WTC11 (cell line): ENCODE measurements around the gene IQCK. TPM values are rescaled to one million over a fixed set of nuclear protein-coding genes. Genes with fewer than 3 reads are reported as not detected.

Experiments
- ATAC-seq: fragments of 200-7000 bp; cut with Tn5 transposase; 2 replicates; pipeline ENCODE4 v1.10.0; 2021; ENCODE audit warnings: mild to moderate bottlenecking, moderate library complexity
- CTCF ChIA-PET: fragments of 300-600 bp; sonication (Branson Sonifier 250); formaldehyde crosslinking; loops from one replicate; lab custom pipeline; 2021; ENCODE audit warnings: antibody characterized with exemption; lab: Charles Lee
- POLR2A ChIA-PET: fragments of 350-600 bp; sonication (Branson Sonifier 250); formaldehyde crosslinking; loops from one replicate; lab custom pipeline; 2021; ENCODE audit warnings: antibody characterized with exemption; lab: Charles Lee
- DNase-seq: peaks from one replicate; pipeline ENCODE4 v3.0.0; 2021; ENCODE audit warnings: low spot score
- H3K27ac Mint-ChIP-seq: 2 replicates; pipeline ENCODE4 v1.8.0; 2021; ENCODE audit warnings: mixed read lengths
- H3K27me3 Mint-ChIP-seq: 2 replicates; pipeline ENCODE4 v1.8.0; 2021; ENCODE audit warnings: low read depth, mild to moderate bottlenecking, moderate library complexity, mixed read lengths
- H3K36me3 Mint-ChIP-seq: 2 replicates; pipeline ENCODE4 v1.8.0; 2021; ENCODE audit warnings: mixed read lengths
- H3K4me1 Mint-ChIP-seq: 2 replicates; pipeline ENCODE4 v1.8.0; 2022; ENCODE audit warnings: mixed read lengths
- H3K4me3 Mint-ChIP-seq: 2 replicates; pipeline ENCODE4 v1.8.0; 2021; ENCODE audit warnings: mild to moderate bottlenecking, moderate library complexity, mixed read lengths
- H3K9me3 Mint-ChIP-seq: 2 replicates; pipeline ENCODE4 v1.8.0; 2021; ENCODE audit warnings: mixed read lengths
- CDX4 ChIP-seq: fragments of 250-450 bp; sonication (Bioruptor Pico); IDR thresholded peaks from 2 replicates; pipeline ENCODE4 v1.9.0; 2021; ENCODE audit warnings: moderate library complexity, mild to moderate bottlenecking, inconsistent platforms, borderline replicate concordance
- E2F5 ChIP-seq: sonication (generic); formaldehyde crosslinking; IDR thresholded peaks from 2 replicates; pipeline ENCODE4 v1.8.1; 2022; ENCODE audit warnings: mild to moderate bottlenecking, moderate library complexity, missing genetic modification reagents
- EMX1 ChIP-seq: fragments of 250-450 bp; sonication (Bioruptor Pico); IDR thresholded peaks from 2 replicates; pipeline ENCODE4 v1.8.0; 2021; ENCODE audit warnings: mild to moderate bottlenecking
- ESRRA ChIP-seq: sonication (generic); formaldehyde crosslinking; IDR thresholded peaks from 2 replicates; pipeline ENCODE4 v1.8.1; 2022; ENCODE audit warnings: mild to moderate bottlenecking, missing genetic modification reagents, borderline replicate concordance
- FOXJ3 ChIP-seq: sonication (generic); formaldehyde crosslinking; IDR thresholded peaks from 2 replicates; pipeline ENCODE4 v1.9.0; 2021; ENCODE audit warnings: missing genetic modification reagents, mild to moderate bottlenecking, borderline replicate concordance
- FOXP4 ChIP-seq: sonication (generic); formaldehyde crosslinking; IDR thresholded peaks from 2 replicates; pipeline ENCODE4 v1.8.0; 2022; ENCODE audit warnings: mild to moderate bottlenecking, missing genetic modification reagents
- GTF2I ChIP-seq: fragments of 250-450 bp; sonication (Bioruptor Pico); conservative IDR thresholded peaks from 2 replicates; pipeline ENCODE4 v1.4.0; 2021; ENCODE audit warnings: mild to moderate bottlenecking
- IRF2 ChIP-seq: sonication (generic); formaldehyde crosslinking; IDR thresholded peaks from 2 replicates; pipeline ENCODE4 v1.8.0; 2022; ENCODE audit warnings: low read depth, missing genetic modification reagents, borderline replicate concordance
- JAZF1 ChIP-seq: fragments of 250-450 bp; sonication (Bioruptor Pico); IDR thresholded peaks from 2 replicates; pipeline ENCODE4 v1.9.0; 2021; ENCODE audit warnings: moderate library complexity, mild to moderate bottlenecking, inconsistent platforms
- MXD4 ChIP-seq: fragments of 250-450 bp; sonication (Bioruptor Pico); IDR thresholded peaks from 2 replicates; pipeline ENCODE4 v1.8.0; 2021; ENCODE audit warnings: mild to moderate bottlenecking, moderate library complexity, borderline replicate concordance
- PRRX2 ChIP-seq: fragments of 250-450 bp; sonication (Bioruptor Pico); IDR thresholded peaks from 2 replicates; pipeline ENCODE4 v1.8.0; 2021; ENCODE audit warnings: mild to moderate bottlenecking
- SMAD4 ChIP-seq: sonication (generic); formaldehyde crosslinking; IDR thresholded peaks from 2 replicates; pipeline ENCODE4 v1.8.0; 2022; ENCODE audit warnings: mild to moderate bottlenecking, missing genetic modification reagents
- SOX15 ChIP-seq: fragments of 250-450 bp; sonication (Bioruptor Pico); IDR thresholded peaks from 2 replicates; pipeline ENCODE4 v1.9.0; 2021; ENCODE audit warnings: mild to moderate bottlenecking
- SP1 ChIP-seq: sonication (generic); formaldehyde crosslinking; conservative IDR thresholded peaks from 2 replicates; pipeline ENCODE4 v1.8.1; 2022; ENCODE audit warnings: missing genetic modification reagents
- TEAD4 ChIP-seq: sonication (generic); formaldehyde crosslinking; IDR thresholded peaks from 2 replicates; pipeline ENCODE4 v1.8.0; 2022; ENCODE audit warnings: mild to moderate bottlenecking, missing genetic modification reagents
- TP53 ChIP-seq: sonication (generic); formaldehyde crosslinking; IDR thresholded peaks from 2 replicates; pipeline ENCODE4 v1.8.1; 2023; ENCODE audit warnings: mild to moderate bottlenecking, missing genetic modification reagents
- USF2 ChIP-seq: sonication (generic); formaldehyde crosslinking; IDR thresholded peaks from 2 replicates; pipeline ENCODE4 v1.8.1; 2023; ENCODE audit warnings: mild to moderate bottlenecking, missing genetic modification reagents, moderate library complexity
- ZNF317 ChIP-seq: sonication (generic); formaldehyde crosslinking; IDR thresholded peaks from 2 replicates; pipeline ENCODE4 v1.8.1; 2023; ENCODE audit warnings: low read depth, mild to moderate bottlenecking, moderate library complexity, missing genetic modification reagents, borderline replicate concordance
- ZNF396 ChIP-seq: fragments of 250-450 bp; sonication (Bioruptor Pico); IDR thresholded peaks from 2 replicates; pipeline ENCODE4 v1.8.0; 2021; ENCODE audit warnings: mild to moderate bottlenecking, moderate library complexity, borderline replicate concordance
- ZNF532 ChIP-seq: fragments of 250-450 bp; sonication (Bioruptor Pico); IDR thresholded peaks from 2 replicates; pipeline ENCODE4 v1.9.0; 2021; ENCODE audit warnings: mild to moderate bottlenecking, borderline replicate concordance
- total RNA-seq: library from RNA; stranded (reverse); gene quantifications from 3 replicates; pipeline ENCODE4 v1.2.3, GENCODE V29; 2021

Gene IQCK
- total RNA-seq, 1 experiment from 2014 or later: 5.8 TPM

- Mint-ChIP-seq H3K4me1 (no peaks in the 10 kb centered on the region), H3K9me3 (peaks cover 3% of the 10 kb centered on the region; the same call in 1 of the 2 replicates), H3K27ac (no peak overlapping the region), H3K36me3 (peaks cover 69% of the 10 kb centered on the region), H3K4me3 (no peak overlapping the region), H3K27me3 (no peaks in the 10 kb centered on the region)
- no peak for DNase-seq
- ChIA-PET CTCF (interaction anchor here (2.1 kb wide), 1 partner anchor 17 kb away, joined by 11 read pairs; no protein-coding TSS in a partner anchor), POLR2A (interaction anchor here (1.3 kb wide), 1 partner anchor 9 kb away, joined by 3 read pairs; no protein-coding TSS in a partner anchor)
- ATAC-seq: no peak
- TF ChIP-seq SMAD4 (CRISPR knock-in tag) (no peak), ZNF396 (no peak), CDX4 (CRISPR knock-in tag) (no peak), MXD4 (CRISPR knock-in tag) (no peak), E2F5 (no peak), USF2 (CRISPR knock-in tag) (no peak), SP1 (CRISPR knock-in tag) (no peak)
Observed at GRCh38 chr16:19697756-19698318, 20.2 kb upstream of the IQCK start.

- no peaks in the 10 kb centered on the region for H3K27me3 Mint-ChIP-seq
- ChIA-PET CTCF (interaction anchor here (2.1 to 2.2 kb wide), 2 partner anchors 18 to 115 kb away, joined by 8 to 11 read pairs; no protein-coding TSS in a partner anchor), POLR2A (interaction anchor here (1.0 to 1.3 kb wide), 2 partner anchors 10 to 20 kb away, joined by 3 to 5 read pairs; no protein-coding TSS in a partner anchor)
- TF ChIP-seq ESRRA (CRISPR knock-in tag) (no peak), IRF2 (CRISPR knock-in tag) (no peak), E2F5 (no peak), ZNF317 (CRISPR knock-in tag) (no peak)
- no peaks in the 10 kb centered on the region for H3K4me1 Mint-ChIP-seq
- peaks cover 3% of the 10 kb centered on the region; the same call in 1 of the 2 replicates for H3K9me3 Mint-ChIP-seq
- H3K4me3 Mint-ChIP-seq: no peak overlapping the region
- H3K27ac Mint-ChIP-seq: peak overlapping the region; percentile 18
- H3K36me3 Mint-ChIP-seq: peaks cover 75% of the 10 kb centered on the region
- ATAC-seq (no peak), DNase-seq (no peak)
Observed at GRCh38 chr16:19698480-19699465, 19.3 kb upstream of the IQCK start.

GRCh38 chr16:19699472-19699871 is 18.6 kb upstream of the IQCK start:
- Mint-ChIP-seq H3K36me3 (peaks cover 76% of the 10 kb centered on the region), H3K9me3 (peaks cover 3% of the 10 kb centered on the region; the same call in 1 of the 2 replicates), H3K27ac (no peak overlapping the region; the same call in 1 of the 2 replicates), H3K4me3 (no peak overlapping the region), H3K4me1 (no peaks in the 10 kb centered on the region), H3K27me3 (no peaks in the 10 kb centered on the region)
- no peak for DNase-seq
- POLR2A ChIA-PET: interaction anchor here (0.6 to 1.0 kb wide), 3 partner anchors 9 to 165 kb away, joined by 3 to 5 read pairs (median 3); no protein-coding TSS in a partner anchor
- no peak for ATAC-seq
- CTCF ChIA-PET: interaction anchor here (2.2 kb wide), 1 partner anchor 116 kb away, joined by 8 read pairs; no protein-coding TSS in a partner anchor
- TF ChIP-seq PRRX2 (no peak), GTF2I (CRISPR knock-in tag) (no peak), FOXP4 (CRISPR knock-in tag) (no peak), JAZF1 (CRISPR knock-in tag) (no peak), TEAD4 (CRISPR knock-in tag) (no peak), ZNF532 (CRISPR knock-in tag) (no peak), TP53 (CRISPR knock-in tag) (no peak), FOXJ3 (CRISPR knock-in tag) (no peak), ZNF317 (CRISPR knock-in tag) (no peak), EMX1 (CRISPR knock-in tag) (no peak), SOX15 (CRISPR knock-in tag) (no peak)
